ENCODE data around the gene MACROD2. TPM values are rescaled to one million over a fixed set of nuclear protein-coding genes. Genes with fewer than 3 reads are reported as not detected.

Gene MACROD2
- total RNA-seq, 1 donor: 1.3 TPM

- no peak for DNase-seq (ENCODE audit: low read depth)
- no peak overlapping the region for H3K4me3 ChIP-seq (ENCODE audit: low read depth, low read length)
- TF ChIP-seq, protein P1, sequence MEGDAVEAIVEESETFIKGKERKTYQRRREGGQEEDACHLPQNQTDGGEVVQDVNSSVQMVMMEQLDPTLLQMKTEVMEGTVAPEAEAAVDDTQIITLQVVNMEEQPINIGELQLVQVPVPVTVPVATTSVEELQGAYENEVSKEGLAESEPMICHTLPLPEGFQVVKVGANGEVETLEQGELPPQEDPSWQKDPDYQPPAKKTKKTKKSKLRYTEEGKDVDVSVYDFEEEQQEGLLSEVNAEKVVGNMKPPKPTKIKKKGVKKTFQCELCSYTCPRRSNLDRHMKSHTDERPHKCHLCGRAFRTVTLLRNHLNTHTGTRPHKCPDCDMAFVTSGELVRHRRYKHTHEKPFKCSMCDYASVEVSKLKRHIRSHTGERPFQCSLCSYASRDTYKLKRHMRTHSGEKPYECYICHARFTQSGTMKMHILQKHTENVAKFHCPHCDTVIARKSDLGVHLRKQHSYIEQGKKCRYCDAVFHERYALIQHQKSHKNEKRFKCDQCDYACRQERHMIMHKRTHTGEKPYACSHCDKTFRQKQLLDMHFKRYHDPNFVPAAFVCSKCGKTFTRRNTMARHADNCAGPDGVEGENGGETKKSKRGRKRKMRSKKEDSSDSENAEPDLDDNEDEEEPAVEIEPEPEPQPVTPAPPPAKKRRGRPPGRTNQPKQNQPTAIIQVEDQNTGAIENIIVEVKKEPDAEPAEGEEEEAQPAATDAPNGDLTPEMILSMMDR (IDR thresholded peaks at IDR 0.05; ENCODE audit: insufficient read depth, low read length): no peak
These were observed 1856.4 kb downstream of the MACROD2 start for GRCh38 chr20:15851576-15852215.

- no peak overlapping the region for H3K4me3 ChIP-seq (ENCODE audit: low read depth, low read length)
- TF ChIP-seq, protein P1 (IDR thresholded peaks at IDR 0.05; ENCODE audit: insufficient read depth, low read length): no peak
- DNase-seq (ENCODE audit: low read depth): no peak
These were observed 1859.6 kb downstream of the MACROD2 start for GRCh38 chr20:15854911-15855310.

DNA sequence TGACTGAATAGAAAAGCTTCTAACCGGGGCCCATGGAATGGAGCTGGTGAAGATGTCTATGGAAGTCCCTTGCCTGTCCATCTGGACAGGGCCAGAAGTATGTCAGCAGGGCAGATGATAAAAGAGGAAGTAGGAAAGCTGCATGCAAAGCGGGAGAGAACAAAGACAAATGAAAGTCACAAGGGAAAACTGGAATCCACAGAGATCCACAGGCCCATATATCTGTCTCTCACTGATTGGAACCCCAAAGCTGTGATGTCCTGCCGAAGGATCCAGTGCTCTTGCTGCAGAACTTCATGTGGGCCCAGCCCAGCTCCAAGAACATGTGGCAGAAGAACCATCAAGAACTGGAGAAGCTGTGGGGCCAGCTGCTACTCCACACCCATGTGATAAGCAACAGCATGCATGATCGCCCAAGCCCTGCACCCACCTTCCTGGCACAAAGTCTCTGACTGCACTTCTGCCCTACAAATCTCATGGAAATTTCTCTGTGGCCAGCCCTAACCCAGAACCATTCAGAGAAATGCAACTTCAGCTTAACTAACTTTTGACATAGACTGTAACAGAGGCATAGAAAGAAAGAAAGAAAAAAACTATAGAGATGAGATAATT is 1862.0 kb downstream of the MACROD2 start:
- H3K4me3 ChIP-seq (ENCODE audit: low read depth, low read length): no peak overlapping the region
- DNase-seq (ENCODE audit: low read depth): no peak
- TF ChIP-seq, protein P1 (IDR thresholded peaks at IDR 0.05; ENCODE audit: insufficient read depth, low read length): no peak

- no peak overlapping the region for H3K4me3 ChIP-seq (ENCODE audit: low read depth, low read length)
- TF ChIP-seq, protein P1 (IDR thresholded peaks at IDR 0.05; ENCODE audit: insufficient read depth, low read length): no peak
- no peak for DNase-seq (ENCODE audit: low read depth)
These were observed 1863.7 kb downstream of the MACROD2 start for GRCh38 chr20:15859061-15859460.

DNA sequence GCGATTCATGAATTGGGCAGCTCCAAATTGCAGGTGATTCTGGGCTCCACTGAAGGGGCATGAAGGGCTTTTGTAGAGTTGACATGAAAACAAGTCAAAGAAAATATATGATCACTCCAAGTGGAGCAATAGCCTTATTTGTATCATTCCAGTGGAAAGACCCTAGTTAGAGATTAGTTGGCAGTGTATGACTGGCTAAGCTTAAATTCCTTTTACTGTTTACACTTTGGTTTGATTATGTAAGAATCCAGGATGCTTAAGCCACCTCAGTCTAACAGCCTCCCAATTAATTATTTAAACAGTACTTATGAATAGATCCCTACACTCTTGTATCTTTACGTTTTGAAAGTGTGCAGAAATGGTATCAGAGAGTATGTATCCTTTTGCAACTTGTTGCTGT is 1865.5 kb downstream of the MACROD2 start:
- no peak overlapping the region for H3K4me3 ChIP-seq (ENCODE audit: low read depth, low read length)
- no peak for DNase-seq (ENCODE audit: low read depth)
- TF ChIP-seq, protein P1 (IDR thresholded peaks at IDR 0.05; ENCODE audit: insufficient read depth, low read length): no peak

DNA sequence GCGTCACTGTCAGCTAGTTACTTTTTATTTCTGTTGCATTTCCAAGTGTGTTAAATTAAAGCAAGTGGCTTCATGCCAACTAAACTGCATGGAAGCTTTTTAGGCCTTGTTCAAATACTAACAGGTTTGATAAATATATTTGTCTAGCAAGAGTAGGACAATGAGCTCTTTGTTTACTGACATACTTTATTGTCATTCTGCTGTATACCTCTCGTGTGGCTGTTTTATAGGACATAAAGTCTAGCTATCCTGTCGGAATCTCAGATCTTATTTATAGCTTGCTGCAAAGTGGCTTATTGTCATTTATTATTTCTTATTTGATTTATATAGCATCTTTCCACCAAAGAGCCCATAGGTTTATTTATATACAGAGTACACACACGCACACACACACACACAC is 1866.9 kb downstream of the MACROD2 start:
- TF ChIP-seq, protein P1 (IDR thresholded peaks at IDR 0.05; ENCODE audit: insufficient read depth, low read length): no peak
- no peak for DNase-seq (ENCODE audit: low read depth)
- H3K4me3 ChIP-seq (ENCODE audit: low read depth, low read length): no peak overlapping the region
